Esophagus (tissue), 2 donors: Measurements from ENCODE around the gene KIF19. TPM values are rescaled to one million over a fixed set of nuclear protein-coding genes. Genes with fewer than 3 reads are reported as not detected.

Experiments used
- H3K27ac ChIP-seq, 2 donors: one replicate each; pipeline ENCODE4 v1.5.1; 2013; ENCODE audit warnings: low read depth in 2 of 2, mild to moderate bottlenecking in 2 of 2, inconsistent platforms in 1 of 2, low read length in 1 of 2, moderate library complexity in 1 of 2
- H3K27me3 ChIP-seq, 2 donors: one replicate each; pipeline ENCODE4 v1.6.1; 2013; ENCODE audit warnings: low read length in 2 of 2, control low read depth in 1 of 2, mild to moderate bottlenecking in 1 of 2; ENCODE audit not compliant: insufficient read depth in 2 of 2, control insufficient read depth in 1 of 2
- H3K36me3 ChIP-seq, 2 donors: one replicate each; pipeline ENCODE4 v1.6.1; 2013; ENCODE audit warnings: low read length in 1 of 2; ENCODE audit not compliant: control insufficient read depth in 2 of 2, insufficient read depth in 2 of 2
- H3K4me1 ChIP-seq, 2 donors: one replicate each; pipeline ENCODE4 v1.6.1; 2013; ENCODE audit warnings: low read length in 1 of 2; ENCODE audit not compliant: control insufficient read depth in 2 of 2, insufficient read depth in 2 of 2
- H3K4me3 ChIP-seq, 2 donors: one replicate each; pipeline ENCODE4 v1.5.1; 2013; ENCODE audit warnings: low read length in 2 of 2, mild to moderate bottlenecking in 2 of 2, low read depth in 1 of 2, moderate library complexity in 1 of 2
- H3K9me3 ChIP-seq, 2 donors: one replicate each; pipeline ENCODE4 v1.6.1; 2013; ENCODE audit warnings: mild to moderate bottlenecking in 2 of 2, low read depth in 1 of 2, low read length in 1 of 2, moderate library complexity in 1 of 2; ENCODE audit not compliant: control insufficient read depth in 2 of 2, insufficient read depth in 1 of 2
- WGBS, 2 donors: extraction: QIAGEN DNeasy Blood & Tissue Kit; methylation state at CpG; one replicate each; pipeline ENCODE4 v1.1.7; 2013; 5-methylcytosine and 5-hydroxymethylcytosine counted together
- polyA plus RNA-seq, 2 donors: library from polyadenylated mRNA; stranded (reverse); fragments of 200-250 nt; gene quantifications; one replicate each; pipeline ENCODE4 v1.2.3, GENCODE V29; 2013
- donor health status: healthy with polysubstance abuse.
- donor health status: Bipolar disorder and iron deficiency.

The KIF19 gene
- polyA plus RNA-seq, 2 donors = 0.43 to 0.47 TPM

GRCh38 chr17:74334393-74335039, 8.5 kb downstream of the KIF19 start:
- Histone ChIP-seq H3K36me3 (no peaks in the 10 kb centered on the region), H3K4me1 (no peaks in the 10 kb centered on the region), H3K27me3 (no peaks in the 10 kb centered on the region)

GRCh38 chr17:74335529-74336062, 9.6 kb downstream of the KIF19 start:
- no peak overlapping the region for H3K4me3 ChIP-seq
- no peaks in the 10 kb centered on the region for H3K4me1 ChIP-seq
- H3K36me3 ChIP-seq = no peaks in the 10 kb centered on the region
- H3K9me3 ChIP-seq = no peaks in the 10 kb centered on the region
- H3K27ac ChIP-seq = no peak overlapping the region
- no peaks in the 10 kb centered on the region for H3K27me3 ChIP-seq
- 79 to 85% methylated on average over 5 of the region's 5 CpGs for whole genome bisulfite sequencing, 2 donors

More at GRCh38 chr17:74334393-74335039, 8.5 kb downstream of the KIF19 start:
- no peaks in the 10 kb centered on the region for H3K9me3 ChIP-seq
- H3K4me3 ChIP-seq = no peak overlapping the region
- H3K27ac ChIP-seq = no peak overlapping the region
- WGBS, 2 donors = 77 to 85% methylated on average over 2 of the region's 2 CpGs

GRCh38 chr17:74336307-74336706, 10.3 kb downstream of the KIF19 start:
- no peaks in the 10 kb centered on the region for H3K9me3 ChIP-seq
- no peaks in the 10 kb centered on the region for H3K4me1 ChIP-seq
- no peaks in the 10 kb centered on the region for H3K27me3 ChIP-seq
- H3K27ac ChIP-seq = no peak overlapping the region
- H3K4me3 ChIP-seq = no peak overlapping the region
- no peaks in the 10 kb centered on the region for H3K36me3 ChIP-seq
- 82 to 86% methylated on average over 7 of the region's 7 CpGs for WGBS, 2 donors

DNA sequence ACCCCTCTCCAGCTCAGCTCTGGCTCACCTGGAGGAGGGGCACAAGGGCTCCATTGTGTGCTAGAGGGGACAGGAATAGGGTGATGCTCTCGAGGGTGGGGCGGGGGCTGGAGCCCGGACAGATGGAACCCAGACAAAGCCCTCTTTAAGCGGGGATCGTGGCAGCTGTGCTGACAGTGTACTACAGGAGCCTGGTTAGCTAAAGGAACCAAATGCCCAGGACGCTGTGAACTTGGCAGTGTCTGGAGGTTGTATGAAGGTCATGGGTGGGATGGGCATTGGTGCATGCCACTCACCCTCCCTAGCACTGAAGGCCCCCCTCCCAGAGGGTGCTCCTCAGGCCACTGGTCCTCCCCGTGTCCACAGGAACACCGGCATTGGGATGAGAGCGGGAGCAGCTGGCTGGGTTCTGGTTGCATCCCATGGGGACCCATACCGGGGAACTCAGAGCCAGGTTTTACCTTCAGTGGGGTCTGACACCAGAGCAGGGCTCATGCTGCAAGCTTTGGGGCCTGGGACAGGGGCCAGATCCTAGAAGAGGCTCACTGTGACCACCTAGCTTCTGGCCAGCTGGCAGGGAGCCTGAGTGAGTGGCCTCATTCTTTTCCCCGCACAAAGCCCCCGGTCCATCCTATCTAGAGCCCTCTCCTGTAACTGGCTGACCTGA, 11.9 kb downstream of the KIF19 start:
- Histone ChIP-seq H3K9me3 (peaks cover 0 to 3% of the 10 kb centered on the region in 2 donors), H3K4me3 (no peak overlapping the region), H3K36me3 (no peaks in the 10 kb centered on the region), H3K27ac (no peak overlapping the region), H3K27me3 (no peaks in the 10 kb centered on the region), H3K4me1 (no peaks in the 10 kb centered on the region)
- 60 to 70% methylated on average over 12 of the region's 12 CpGs for WGBS, 2 donors

DNA sequence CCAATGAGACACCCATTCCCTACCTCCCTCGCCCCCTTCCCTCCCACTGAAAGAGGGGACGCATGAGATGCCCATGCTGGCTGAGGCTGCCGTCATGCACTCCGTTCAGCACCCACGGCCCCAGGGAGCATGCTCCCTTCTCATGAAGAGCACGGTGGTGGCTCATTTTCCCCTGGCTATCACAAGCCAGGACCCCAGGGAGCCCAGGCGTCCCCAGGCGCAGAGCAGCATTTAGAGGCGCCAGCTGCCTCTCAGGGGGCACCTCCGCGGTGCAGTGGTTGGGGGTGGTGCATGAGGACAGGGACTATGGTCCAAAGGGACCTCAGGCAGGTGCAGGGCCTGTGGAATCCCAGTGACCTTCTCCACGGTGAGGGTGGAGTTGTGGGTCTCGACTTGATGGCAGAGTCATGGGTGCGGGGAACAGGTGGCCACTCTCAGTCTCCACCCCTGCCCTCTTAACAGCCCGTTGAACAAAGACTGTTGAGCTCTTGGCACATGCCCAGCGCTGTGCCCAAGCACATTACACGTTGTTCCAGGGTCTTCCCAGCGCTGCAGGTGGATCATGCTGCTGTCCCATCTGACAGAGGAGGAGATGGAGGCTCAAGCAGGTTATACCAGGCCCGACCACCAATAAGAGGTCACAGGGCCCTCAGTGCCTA, 13.6 kb downstream of the KIF19 start:
- Histone ChIP-seq H3K4me1 (no peaks in the 10 kb centered on the region), H3K9me3 (peaks cover 0 to 3% of the 10 kb centered on the region in 2 donors), H3K36me3 (no peaks in the 10 kb centered on the region), H3K27me3 (no peaks in the 10 kb centered on the region), H3K27ac (no peak overlapping the region), H3K4me3 (no peak overlapping the region)
- WGBS, 2 donors = 82 to 89% methylated on average over 17 to 19 of the region's 19 CpGs

DNA sequence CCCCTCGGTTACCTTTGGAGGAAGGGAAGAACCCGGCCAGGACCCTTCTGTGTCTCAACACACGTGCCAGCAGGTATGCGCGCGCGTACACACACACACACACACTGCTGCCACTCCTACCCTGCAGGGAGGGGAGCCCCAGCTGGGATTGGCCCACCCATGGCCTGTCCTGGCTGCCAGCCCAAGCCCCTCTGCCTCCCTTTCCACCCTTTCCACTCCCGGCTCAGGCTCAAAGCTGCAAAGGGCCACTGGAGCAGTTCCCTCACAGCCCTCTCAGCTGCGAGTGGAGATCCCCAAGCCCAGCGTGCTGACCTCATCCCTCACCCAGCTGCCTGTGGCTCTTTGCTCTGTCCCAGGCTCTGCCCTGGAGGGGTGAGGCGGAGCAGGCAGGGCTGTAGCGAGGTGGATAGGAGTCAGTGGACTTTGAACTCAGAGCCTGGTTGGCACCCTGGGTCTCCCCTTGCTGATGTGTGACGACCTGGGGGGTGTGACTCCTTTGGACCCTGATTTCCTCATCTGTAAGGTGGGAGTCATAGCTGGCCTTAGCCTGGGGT, 14.5 kb downstream of the KIF19 start:
- WGBS, 2 donors = 59 to 64% methylated on average over 8 to 13 of the region's 13 CpGs
- peaks cover 0 to 3% of the 10 kb centered on the region in 2 donors for H3K9me3 ChIP-seq
- H3K27me3 ChIP-seq = no peaks in the 10 kb centered on the region
- H3K4me1 ChIP-seq = no peaks in the 10 kb centered on the region
- H3K27ac ChIP-seq = no peak overlapping the region
- no peaks in the 10 kb centered on the region for H3K36me3 ChIP-seq
- H3K4me3 ChIP-seq = no peak overlapping the region

GRCh38 chr17:74342224-74342623, 16.2 kb downstream of the KIF19 start:
- WGBS, 2 donors = 74 to 81% methylated on average over 10 of the region's 10 CpGs
- Histone ChIP-seq H3K9me3 (peaks cover 0 to 3% of the 10 kb centered on the region in 2 donors), H3K27ac (no peak overlapping the region), H3K36me3 (no peaks in the 10 kb centered on the region), H3K4me1 (no peaks in the 10 kb centered on the region), H3K27me3 (no peaks in the 10 kb centered on the region), H3K4me3 (no peak overlapping the region)

DNA sequence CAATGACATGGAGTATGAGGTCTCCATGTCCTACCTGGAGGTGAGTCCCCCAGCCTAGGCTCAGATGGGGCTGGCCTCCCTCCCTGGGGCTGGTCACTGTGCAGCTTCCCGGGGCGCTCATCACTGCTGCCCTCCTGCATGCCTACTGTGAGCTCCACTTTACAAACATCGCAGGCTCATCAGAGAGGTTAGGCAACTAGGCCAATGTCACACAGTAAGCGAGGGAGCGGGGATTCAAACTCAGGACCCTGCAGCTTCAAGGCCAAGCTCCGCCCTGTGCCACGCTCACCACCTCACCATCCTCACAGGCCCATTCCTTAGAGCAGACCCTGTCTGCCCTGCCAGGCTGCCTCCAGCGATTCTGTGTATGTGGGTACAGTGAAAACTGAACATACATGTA, 17.1 kb downstream of the KIF19 start:
- 84 to 93% methylated on average over 8 of the region's 8 CpGs for WGBS, 2 donors
- H3K4me1 ChIP-seq = no peaks in the 10 kb centered on the region
- no peak overlapping the region for H3K4me3 ChIP-seq
- no peaks in the 10 kb centered on the region for H3K36me3 ChIP-seq
- H3K27me3 ChIP-seq = no peaks in the 10 kb centered on the region
- peaks cover 0 to 3% of the 10 kb centered on the region in 2 donors for H3K9me3 ChIP-seq
- no peak overlapping the region for H3K27ac ChIP-seq

- Histone ChIP-seq H3K27me3 (no peaks in the 10 kb centered on the region), H3K27ac (no peak overlapping the region), H3K4me3 (no peak overlapping the region), H3K9me3 (peaks cover 0 to 3% of the 10 kb centered on the region in 2 donors), H3K36me3 (no peaks in the 10 kb centered on the region), H3K4me1 (no peaks in the 10 kb centered on the region)
- 59 to 65% methylated on average over 9 of the region's 9 CpGs for WGBS, 2 donors
These were observed 17.7 kb downstream of the KIF19 start for GRCh38 chr17:74343526-74344284.
